Activated CD4-positive, alpha-beta memory T cell treated with anti-CD3 and anti-CD28 coated beads for 36 hours (primary cell): ENCODE measurements around the gene RASD1. TPM values are rescaled to one million over a fixed set of nuclear protein-coding genes. Genes with fewer than 3 reads are reported as not detected.

Experiments used
- CTCF ChIA-PET: fragments of 350-600 bp; sonication (Branson Sonifier 250); formaldehyde crosslinking; loops from one replicate; lab custom pipeline; 2021; ENCODE audit warnings: antibody characterized with exemption, inconsistent platforms; lab: Charles Lee
- POLR2A ChIA-PET: fragments of 350-600 bp; sonication (Branson Sonifier 250); formaldehyde crosslinking; loops from one replicate; lab custom pipeline; 2021; ENCODE audit warnings: antibody characterized with exemption; lab: Charles Lee
- DNase-seq: peaks from one replicate; pipeline ENCODE4 v3.0.0-alpha.2; 2020
- H3K27ac Mint-ChIP-seq: one replicate; pipeline ENCODE4 v1.8.0; 2021; ENCODE audit warnings: mixed read lengths
- H3K27me3 Mint-ChIP-seq: one replicate; pipeline ENCODE4 v1.8.0; 2021; ENCODE audit warnings: mixed read lengths
- H3K36me3 Mint-ChIP-seq: one replicate; pipeline ENCODE4 v1.8.0; 2021; ENCODE audit warnings: mixed read lengths
- H3K4me1 Mint-ChIP-seq: one replicate; pipeline ENCODE4 v1.8.0; 2021; ENCODE audit warnings: low read depth, mixed read lengths
- H3K4me3 Mint-ChIP-seq: one replicate; pipeline ENCODE4 v1.8.0; 2021; ENCODE audit warnings: mild to moderate bottlenecking, mixed read lengths
- H3K9me3 Mint-ChIP-seq: one replicate; pipeline ENCODE4 v1.8.0; 2021; ENCODE audit warnings: mixed read lengths
- intact Hi-C: fragments of 100-400 bp; cut with micrococcal nuclease; formaldehyde crosslinking; loops from one replicate; pipeline ENCODE4 v1.15.1; 2023
- total RNA-seq, 2 experiments: library from RNA; stranded (reverse); gene quantifications; one replicate each; pipeline ENCODE4 v1.2.3, GENCODE V29; 2021

The RASD1 gene
- total RNA-seq, 2 experiments from 2014 or later, result 0.27 to 0.33 TPM

- CTCF ChIA-PET, result no interaction called here
- H3K4me1 Mint-ChIP-seq, result no peaks in the 10 kb centered on the region
- no peak overlapping the region for H3K27ac Mint-ChIP-seq
- no peaks in the 10 kb centered on the region for H3K27me3 Mint-ChIP-seq
- POLR2A ChIA-PET, result interaction anchor here (0.7 kb wide), 1 partner anchor 67 kb away, joined by 3 read pairs; no protein-coding TSS in a partner anchor
- intact Hi-C loops, result no loop called here
- H3K9me3 Mint-ChIP-seq, result no peaks in the 10 kb centered on the region
- no peaks in the 10 kb centered on the region for H3K36me3 Mint-ChIP-seq
- H3K4me3 Mint-ChIP-seq, result no peak overlapping the region
- DNase-seq, result no peak
Observed at GRCh38 chr17:17514361-17514992, 18.3 kb upstream of the RASD1 start.

GRCh38 chr17:17513626-17514025 lies 17.4 kb upstream of the RASD1 start:
- H3K9me3 Mint-ChIP-seq, result no peaks in the 10 kb centered on the region
- no peaks in the 10 kb centered on the region for H3K27me3 Mint-ChIP-seq
- no peaks in the 10 kb centered on the region for H3K36me3 Mint-ChIP-seq
- DNase-seq, result no peak
- no peak overlapping the region for H3K27ac Mint-ChIP-seq
- CTCF ChIA-PET, result no interaction called here
- H3K4me1 Mint-ChIP-seq, result no peaks in the 10 kb centered on the region
- POLR2A ChIA-PET, result interaction anchor here (0.7 kb wide), 1 partner anchor 68 kb away, joined by 3 read pairs; no protein-coding TSS in a partner anchor
- H3K4me3 Mint-ChIP-seq, result no peak overlapping the region
- intact Hi-C loops, result no loop called here

- intact Hi-C loops, result no loop called here
- ChIA-PET POLR2A (no interaction called here), CTCF (no interaction called here)
- Mint-ChIP-seq H3K4me3 (no peak overlapping the region), H3K4me1 (no peaks in the 10 kb centered on the region), H3K27ac (no peak overlapping the region), H3K9me3 (no peaks in the 10 kb centered on the region), H3K27me3 (no peaks in the 10 kb centered on the region), H3K36me3 (no peaks in the 10 kb centered on the region)
- no peak for DNase-seq
Observed at GRCh38 chr17:17512866-17513265, 16.7 kb upstream of the RASD1 start.

GRCh38 chr17:17511881-17512858 lies 16.0 kb upstream of the RASD1 start:
- Mint-ChIP-seq H3K4me3 (no peak overlapping the region), H3K27ac (no peak overlapping the region), H3K27me3 (no peaks in the 10 kb centered on the region), H3K4me1 (no peaks in the 10 kb centered on the region), H3K9me3 (no peaks in the 10 kb centered on the region), H3K36me3 (no peaks in the 10 kb centered on the region)
- ChIA-PET CTCF (interaction anchor here (2.7 kb wide), 1 partner anchor 15 kb away, joined by 12 read pairs; the partner anchor contains the start of gene RASD1), POLR2A (no interaction called here)
- no peak for DNase-seq
- intact Hi-C loops, result no loop called here

- H3K36me3 Mint-ChIP-seq, result no peaks in the 10 kb centered on the region
- POLR2A ChIA-PET, result interaction anchor here (0.7 kb wide), 1 partner anchor 115 kb away, joined by 3 read pairs; no protein-coding TSS in a partner anchor
- H3K4me1 Mint-ChIP-seq, result no peaks in the 10 kb centered on the region
- DNase-seq, result no peak
- H3K27ac Mint-ChIP-seq, result no peak overlapping the region
- H3K4me3 Mint-ChIP-seq, result no peak overlapping the region
- no peaks in the 10 kb centered on the region for H3K27me3 Mint-ChIP-seq
- CTCF ChIA-PET, result interaction anchor here (2.7 kb wide), 1 partner anchor 14 kb away, joined by 12 read pairs; the partner anchor contains the start of gene RASD1
- no peaks in the 10 kb centered on the region for H3K9me3 Mint-ChIP-seq
- intact Hi-C loops, result no loop called here
Observed at GRCh38 chr17:17511293-17511741, 15.1 kb upstream of the RASD1 start.

- CTCF ChIA-PET, result interaction anchor here (0.8 to 2.7 kb wide), 2 partner anchors 13 to 127 kb away, joined by 3 to 12 read pairs; partner anchors contain the start of gene RASD1
- H3K27me3 Mint-ChIP-seq, result no peaks in the 10 kb centered on the region
- intact Hi-C loops, result no loop called here
- H3K36me3 Mint-ChIP-seq, result no peaks in the 10 kb centered on the region
- H3K9me3 Mint-ChIP-seq, result no peaks in the 10 kb centered on the region
- H3K4me3 Mint-ChIP-seq, result no peak overlapping the region
- no peak for DNase-seq
- H3K4me1 Mint-ChIP-seq, result no peaks in the 10 kb centered on the region
- H3K27ac Mint-ChIP-seq, result no peak overlapping the region
- POLR2A ChIA-PET, result interaction anchor here (0.7 kb wide), 1 partner anchor 115 kb away, joined by 3 read pairs; no protein-coding TSS in a partner anchor
Observed at GRCh38 chr17:17510456-17511292, 14.5 kb upstream of the RASD1 start.

GRCh38 chr17:17509601-17510425 lies 13.6 kb upstream of the RASD1 start:
- Mint-ChIP-seq H3K9me3 (no peaks in the 10 kb centered on the region), H3K27ac (no peak overlapping the region), H3K4me1 (no peaks in the 10 kb centered on the region), H3K4me3 (no peak overlapping the region), H3K36me3 (no peaks in the 10 kb centered on the region), H3K27me3 (no peaks in the 10 kb centered on the region)
- CTCF ChIA-PET, result interaction anchor here (2.7 kb wide), 1 partner anchor 13 kb away, joined by 12 read pairs; the partner anchor contains the start of gene RASD1
- POLR2A ChIA-PET, result no interaction called here
- no peak for DNase-seq
- intact Hi-C loops, result no loop called here

GRCh38 chr17:17508646-17509591 lies 12.7 kb upstream of the RASD1 start:
- no peaks in the 10 kb centered on the region for H3K9me3 Mint-ChIP-seq
- no peaks in the 10 kb centered on the region for H3K36me3 Mint-ChIP-seq
- ChIA-PET CTCF (interaction anchor here (0.6 to 1.2 kb wide), 3 partner anchors 12 to 105 kb away, joined by 3 to 4 read pairs (median 3); no protein-coding TSS in a partner anchor), POLR2A (no interaction called here)
- intact Hi-C loops, result no loop called here
- H3K4me3 Mint-ChIP-seq, result no peak overlapping the region
- H3K4me1 Mint-ChIP-seq, result no peaks in the 10 kb centered on the region
- no peak for DNase-seq
- H3K27ac Mint-ChIP-seq, result no peak overlapping the region
- H3K27me3 Mint-ChIP-seq, result no peaks in the 10 kb centered on the region

- no peaks in the 10 kb centered on the region for H3K4me1 Mint-ChIP-seq
- H3K27me3 Mint-ChIP-seq, result no peaks in the 10 kb centered on the region
- intact Hi-C loops, result no loop called here
- H3K27ac Mint-ChIP-seq, result no peak overlapping the region
- no peak overlapping the region for H3K4me3 Mint-ChIP-seq
- H3K9me3 Mint-ChIP-seq, result no peaks in the 10 kb centered on the region
- ChIA-PET POLR2A (no interaction called here), CTCF (interaction anchor here (0.8 to 3.8 kb wide), 3 partner anchors 11 to 105 kb away, joined by 3 to 15 read pairs (median 4); partner anchors contain the start of gene RASD1)
- no peaks in the 10 kb centered on the region for H3K36me3 Mint-ChIP-seq
- no peak for DNase-seq
Observed at GRCh38 chr17:17508019-17508535, 11.9 kb upstream of the RASD1 start.
